ENCODE measurements around the gene RALA. TPM values are rescaled to one million over a fixed set of nuclear protein-coding genes. Genes with fewer than 3 reads are reported as not detected.

Gene RALA
- total and polyA plus RNA-seq, 2 of the 13 experiments (the other 11 are each of a cell fraction or from before 2014, with no cell fraction given), result 11.8 to 19.5 TPM

GRCh38 chr7:39623047-39623731 is at the start of gene RALA (continued):
- no peak for TF ChIP-seq ZNF280D (CRISPR knock-in tag; IDR thresholded peaks at IDR 0.05)
- TF ChIP-seq KDM3A (CRISPR knock-in tag; IDR thresholded peaks at IDR 0.05; ENCODE audit: low read depth), result no peak
- 0 out of 2 replicates have a peak, but pooled peaks have one; percentile 23 for TF ChIP-seq ZNF33A (CRISPR knock-in tag; IDR thresholded peaks at IDR 0.05; ENCODE audit: borderline replicate concordance)
- TF ChIP-seq TBX3 (IDR thresholded peaks at IDR 0.05; ENCODE audit: borderline replicate concordance), result no peak
- TF ChIP-seq, protein P1, sequence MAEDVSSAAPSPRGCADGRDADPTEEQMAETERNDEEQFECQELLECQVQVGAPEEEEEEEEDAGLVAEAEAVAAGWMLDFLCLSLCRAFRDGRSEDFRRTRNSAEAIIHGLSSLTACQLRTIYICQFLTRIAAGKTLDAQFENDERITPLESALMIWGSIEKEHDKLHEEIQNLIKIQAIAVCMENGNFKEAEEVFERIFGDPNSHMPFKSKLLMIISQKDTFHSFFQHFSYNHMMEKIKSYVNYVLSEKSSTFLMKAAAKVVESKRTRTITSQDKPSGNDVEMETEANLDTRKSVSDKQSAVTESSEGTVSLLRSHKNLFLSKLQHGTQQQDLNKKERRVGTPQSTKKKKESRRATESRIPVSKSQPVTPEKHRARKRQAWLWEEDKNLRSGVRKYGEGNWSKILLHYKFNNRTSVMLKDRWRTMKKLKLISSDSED (CRISPR knock-in tag; IDR thresholded peaks at IDR 0.05), result no peak
- TF ChIP-seq KLF16 (CRISPR knock-in tag; IDR thresholded peaks at IDR 0.05), result peak in 1 of 2 experiments; percentile 30; a peak in 1 of 4 replicates
- no peak for TF ChIP-seq ZNF761 (CRISPR knock-in tag; conservative IDR thresholded peaks at IDR 0.05)
- no peak for TF ChIP-seq ZNF547 (CRISPR knock-in tag; IDR thresholded peaks at IDR 0.05)
- no peak for TF ChIP-seq PRDM4 (CRISPR knock-in tag; IDR thresholded peaks at IDR 0.05; ENCODE audit: borderline replicate concordance)
- TF ChIP-seq ZMYM3 (CRISPR knock-in tag; IDR thresholded peaks at IDR 0.05), result no peak
- no peak for TF ChIP-seq CCDC6 (CRISPR knock-in tag; IDR thresholded peaks at IDR 0.05)
- no peak for TF ChIP-seq ZNF431 (CRISPR knock-in tag; IDR thresholded peaks at IDR 0.05; ENCODE audit: borderline replicate concordance, low read depth)
- TF ChIP-seq, protein P2, sequence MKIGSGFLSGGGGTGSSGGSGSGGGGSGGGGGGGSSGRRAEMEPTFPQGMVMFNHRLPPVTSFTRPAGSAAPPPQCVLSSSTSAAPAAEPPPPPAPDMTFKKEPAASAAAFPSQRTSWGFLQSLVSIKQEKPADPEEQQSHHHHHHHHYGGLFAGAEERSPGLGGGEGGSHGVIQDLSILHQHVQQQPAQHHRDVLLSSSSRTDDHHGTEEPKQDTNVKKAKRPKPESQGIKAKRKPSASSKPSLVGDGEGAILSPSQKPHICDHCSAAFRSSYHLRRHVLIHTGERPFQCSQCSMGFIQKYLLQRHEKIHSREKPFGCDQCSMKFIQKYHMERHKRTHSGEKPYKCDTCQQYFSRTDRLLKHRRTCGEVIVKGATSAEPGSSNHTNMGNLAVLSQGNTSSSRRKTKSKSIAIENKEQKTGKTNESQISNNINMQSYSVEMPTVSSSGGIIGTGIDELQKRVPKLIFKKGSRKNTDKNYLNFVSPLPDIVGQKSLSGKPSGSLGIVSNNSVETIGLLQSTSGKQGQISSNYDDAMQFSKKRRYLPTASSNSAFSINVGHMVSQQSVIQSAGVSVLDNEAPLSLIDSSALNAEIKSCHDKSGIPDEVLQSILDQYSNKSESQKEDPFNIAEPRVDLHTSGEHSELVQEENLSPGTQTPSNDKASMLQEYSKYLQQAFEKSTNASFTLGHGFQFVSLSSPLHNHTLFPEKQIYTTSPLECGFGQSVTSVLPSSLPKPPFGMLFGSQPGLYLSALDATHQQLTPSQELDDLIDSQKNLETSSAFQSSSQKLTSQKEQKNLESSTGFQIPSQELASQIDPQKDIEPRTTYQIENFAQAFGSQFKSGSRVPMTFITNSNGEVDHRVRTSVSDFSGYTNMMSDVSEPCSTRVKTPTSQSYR (CRISPR knock-in tag; IDR thresholded peaks at IDR 0.05; ENCODE audit: borderline replicate concordance), result no peak; the same call in 1 of the 2 replicates
